HEK293 (cell line): ENCODE results near the gene FOXD1.

ENCODE experiments used
- ZNF830 ChIP-seq: fragments of 450-650 bp; IDR thresholded peaks from 2 replicates; pipeline ENCODE4 v1.5.0; 2018; ENCODE audit warnings: missing biosample characterization, missing genetic modification characterization, low read depth, mild to moderate bottlenecking, moderate library complexity
- TF ChIP-seq, protein P1 (sequence below): fragments of 450-650 bp; formaldehyde crosslinking; IDR thresholded peaks from 2 replicates; pipeline ENCODE4 v1.5.1; 2016; ENCODE audit warnings: missing biosample characterization, missing genetic modification characterization
- TF ChIP-seq, protein P2 (sequence below): fragments of 450-650 bp; formaldehyde crosslinking; IDR thresholded peaks from 2 replicates; pipeline ENCODE4 v1.5.1; 2016; ENCODE audit warnings: missing biosample characterization, missing genetic modification characterization
- TF ChIP-seq, protein P3 (sequence below): fragments of 450-650 bp; formaldehyde crosslinking; IDR thresholded peaks from 2 replicates; pipeline ENCODE4 v1.5.1; 2017; ENCODE audit warnings: missing biosample characterization, missing genetic modification characterization

DNA sequence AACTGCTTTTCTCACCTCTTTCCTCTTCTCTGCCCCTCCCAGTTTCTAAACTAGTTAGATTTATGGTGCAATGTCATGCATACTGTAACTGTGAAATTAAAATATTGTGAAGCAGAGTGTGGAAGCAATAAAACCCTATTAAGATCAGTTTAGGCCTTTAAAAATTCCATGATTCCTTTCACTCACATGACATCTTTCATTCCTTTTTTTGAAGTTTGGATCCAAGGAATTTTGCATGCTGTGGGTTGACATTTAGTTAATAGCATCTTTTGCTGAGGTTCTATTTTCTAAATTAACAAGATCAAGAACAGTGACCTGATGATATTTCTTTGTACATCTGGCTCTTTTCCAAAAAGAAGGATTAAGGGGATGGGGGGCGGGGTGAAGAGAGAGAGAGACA lies 13.7 kb downstream of the FOXD1 start:
- TF ChIP-seq, protein P1, sequence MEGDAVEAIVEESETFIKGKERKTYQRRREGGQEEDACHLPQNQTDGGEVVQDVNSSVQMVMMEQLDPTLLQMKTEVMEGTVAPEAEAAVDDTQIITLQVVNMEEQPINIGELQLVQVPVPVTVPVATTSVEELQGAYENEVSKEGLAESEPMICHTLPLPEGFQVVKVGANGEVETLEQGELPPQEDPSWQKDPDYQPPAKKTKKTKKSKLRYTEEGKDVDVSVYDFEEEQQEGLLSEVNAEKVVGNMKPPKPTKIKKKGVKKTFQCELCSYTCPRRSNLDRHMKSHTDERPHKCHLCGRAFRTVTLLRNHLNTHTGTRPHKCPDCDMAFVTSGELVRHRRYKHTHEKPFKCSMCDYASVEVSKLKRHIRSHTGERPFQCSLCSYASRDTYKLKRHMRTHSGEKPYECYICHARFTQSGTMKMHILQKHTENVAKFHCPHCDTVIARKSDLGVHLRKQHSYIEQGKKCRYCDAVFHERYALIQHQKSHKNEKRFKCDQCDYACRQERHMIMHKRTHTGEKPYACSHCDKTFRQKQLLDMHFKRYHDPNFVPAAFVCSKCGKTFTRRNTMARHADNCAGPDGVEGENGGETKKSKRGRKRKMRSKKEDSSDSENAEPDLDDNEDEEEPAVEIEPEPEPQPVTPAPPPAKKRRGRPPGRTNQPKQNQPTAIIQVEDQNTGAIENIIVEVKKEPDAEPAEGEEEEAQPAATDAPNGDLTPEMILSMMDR (tag by site-specific recombination): no peak
- TF ChIP-seq, protein P2, sequence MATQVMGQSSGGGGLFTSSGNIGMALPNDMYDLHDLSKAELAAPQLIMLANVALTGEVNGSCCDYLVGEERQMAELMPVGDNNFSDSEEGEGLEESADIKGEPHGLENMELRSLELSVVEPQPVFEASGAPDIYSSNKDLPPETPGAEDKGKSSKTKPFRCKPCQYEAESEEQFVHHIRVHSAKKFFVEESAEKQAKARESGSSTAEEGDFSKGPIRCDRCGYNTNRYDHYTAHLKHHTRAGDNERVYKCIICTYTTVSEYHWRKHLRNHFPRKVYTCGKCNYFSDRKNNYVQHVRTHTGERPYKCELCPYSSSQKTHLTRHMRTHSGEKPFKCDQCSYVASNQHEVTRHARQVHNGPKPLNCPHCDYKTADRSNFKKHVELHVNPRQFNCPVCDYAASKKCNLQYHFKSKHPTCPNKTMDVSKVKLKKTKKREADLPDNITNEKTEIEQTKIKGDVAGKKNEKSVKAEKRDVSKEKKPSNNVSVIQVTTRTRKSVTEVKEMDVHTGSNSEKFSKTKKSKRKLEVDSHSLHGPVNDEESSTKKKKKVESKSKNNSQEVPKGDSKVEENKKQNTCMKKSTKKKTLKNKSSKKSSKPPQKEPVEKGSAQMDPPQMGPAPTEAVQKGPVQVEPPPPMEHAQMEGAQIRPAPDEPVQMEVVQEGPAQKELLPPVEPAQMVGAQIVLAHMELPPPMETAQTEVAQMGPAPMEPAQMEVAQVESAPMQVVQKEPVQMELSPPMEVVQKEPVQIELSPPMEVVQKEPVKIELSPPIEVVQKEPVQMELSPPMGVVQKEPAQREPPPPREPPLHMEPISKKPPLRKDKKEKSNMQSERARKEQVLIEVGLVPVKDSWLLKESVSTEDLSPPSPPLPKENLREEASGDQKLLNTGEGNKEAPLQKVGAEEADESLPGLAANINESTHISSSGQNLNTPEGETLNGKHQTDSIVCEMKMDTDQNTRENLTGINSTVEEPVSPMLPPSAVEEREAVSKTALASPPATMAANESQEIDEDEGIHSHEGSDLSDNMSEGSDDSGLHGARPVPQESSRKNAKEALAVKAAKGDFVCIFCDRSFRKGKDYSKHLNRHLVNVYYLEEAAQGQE (tag by site-specific recombination): no peak
- no peak for TF ChIP-seq ZNF830 (tag by site-specific recombination)
- TF ChIP-seq, protein P3, sequence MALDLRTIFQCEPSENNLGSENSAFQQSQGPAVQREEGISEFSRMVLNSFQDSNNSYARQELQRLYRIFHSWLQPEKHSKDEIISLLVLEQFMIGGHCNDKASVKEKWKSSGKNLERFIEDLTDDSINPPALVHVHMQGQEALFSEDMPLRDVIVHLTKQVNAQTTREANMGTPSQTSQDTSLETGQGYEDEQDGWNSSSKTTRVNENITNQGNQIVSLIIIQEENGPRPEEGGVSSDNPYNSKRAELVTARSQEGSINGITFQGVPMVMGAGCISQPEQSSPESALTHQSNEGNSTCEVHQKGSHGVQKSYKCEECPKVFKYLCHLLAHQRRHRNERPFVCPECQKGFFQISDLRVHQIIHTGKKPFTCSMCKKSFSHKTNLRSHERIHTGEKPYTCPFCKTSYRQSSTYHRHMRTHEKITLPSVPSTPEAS: no peak
